DND-41 (cell line): ENCODE results near the gene DCANP1.
A peak's percentile ranks its signal among the peaks of the same experiment; 100 is the strongest.

Experiments used
- ATAC-seq: fragments of 200-7000 bp; cut with Tn5 transposase; 3 replicates; pipeline ENCODE4 v1.9.1; 2021; ENCODE audit warnings: low read depth; ENCODE audit not compliant: insufficient read depth
- DNase-seq: peaks from one replicate; pipeline ENCODE4 v3.0.0-alpha.2; 2020
- H2AFZ ChIP-seq: 2 replicates; pipeline ENCODE4 v1.6.0; 2012; ENCODE audit warnings: low read depth, low read length
- H3K27ac ChIP-seq: 2 replicates; pipeline ENCODE4 v1.5.1; 2012; ENCODE audit warnings: low read length, inconsistent platforms
- H3K27me3 ChIP-seq: fragments of 200-600 bp; sonication (generic); 2 replicates; pipeline ENCODE4 v1.6.0; 2012; ENCODE audit warnings: low read length, mild to moderate bottlenecking, inconsistent platforms; ENCODE audit not compliant: insufficient read depth, poor library complexity
- H3K36me3 ChIP-seq: 2 replicates; pipeline ENCODE4 v1.5.1; 2012; ENCODE audit warnings: low read length, inconsistent platforms; ENCODE audit not compliant: insufficient read depth
- H3K4me1 ChIP-seq: 2 replicates; pipeline ENCODE4 v1.5.1; 2012; ENCODE audit warnings: mild to moderate bottlenecking, low read length; ENCODE audit not compliant: insufficient read depth
- H3K4me2 ChIP-seq: 2 replicates; pipeline ENCODE4 v1.6.0; 2012; ENCODE audit warnings: mild to moderate bottlenecking, moderate library complexity, low read length, inconsistent platforms; ENCODE audit not compliant: insufficient read depth
- H3K4me3 ChIP-seq, 2 experiments: fragments of 200-600 bp in 1 of 2; shearing (Covaris generic) in 1 of 2; 2 replicates each; pipeline ENCODE4 v1.5.1; 2012 to 2016; ENCODE audit warnings: inconsistent platforms in 2 of 2, low read length in 2 of 2, mild to moderate bottlenecking in 2 of 2, low read depth in 1 of 2, moderate library complexity in 1 of 2
- H3K79me2 ChIP-seq: 2 replicates; pipeline ENCODE4 v1.6.0; 2012; ENCODE audit warnings: low read length, inconsistent platforms; ENCODE audit not compliant: insufficient read depth
- H3K9ac ChIP-seq: 2 replicates; pipeline ENCODE4 v1.6.0; 2012; ENCODE audit warnings: low read depth, mild to moderate bottlenecking, inconsistent platforms, low read length, moderate library complexity
- H3K9me3 ChIP-seq: 2 replicates; pipeline ENCODE4 v1.5.1; 2012; ENCODE audit warnings: low read length, moderate library complexity, mild to moderate bottlenecking, inconsistent platforms; ENCODE audit not compliant: insufficient read depth, severe bottlenecking
- H4K20me1 ChIP-seq: 2 replicates; pipeline ENCODE4 v1.6.0; 2012; ENCODE audit warnings: low read length; ENCODE audit not compliant: insufficient read depth
- CTCF ChIP-seq: IDR thresholded peaks from 2 replicates; pipeline ENCODE4 v1.5.1; 2012; ENCODE audit warnings: borderline replicate concordance, low read length, moderate library complexity, mild to moderate bottlenecking; ENCODE audit not compliant: poor library complexity, severe bottlenecking; ENCODE audit errors: extremely low read depth
- EZH2 ChIP-seq: IDR thresholded peaks from 3 replicates; pipeline ENCODE4 v1.6.1; 2012; ENCODE audit warnings: borderline replicate concordance, low read depth, mild to moderate bottlenecking, moderate library complexity, low read length, inconsistent platforms; ENCODE audit not compliant: severe bottlenecking

Gene DCANP1

GRCh38 chr5:135446206-135446605 is 942 bp downstream of the DCANP1 start:
- no peaks in the 10 kb centered on the region for H3K36me3 ChIP-seq
- no peaks in the 10 kb centered on the region for H3K4me1 ChIP-seq
- DNase-seq: no peak
- ATAC-seq: no peak
- H3K27me3 ChIP-seq: peaks cover 18% of the 10 kb centered on the region
- no peaks in the 10 kb centered on the region for H3K9me3 ChIP-seq
- H4K20me1 ChIP-seq: no peaks in the 10 kb centered on the region
- TF ChIP-seq CTCF: no peak
- TF ChIP-seq EZH2: no peak
- H3K79me2 ChIP-seq: no peaks in the 10 kb centered on the region
- no peak overlapping the region for H3K4me3 ChIP-seq
- no peak overlapping the region for H3K9ac ChIP-seq
- H3K4me2 ChIP-seq: no peak overlapping the region
- H2AFZ ChIP-seq: no peak overlapping the region
- H3K27ac ChIP-seq: no peak overlapping the region

- Histone ChIP-seq H3K4me2 (no peak overlapping the region), H3K36me3 (no peaks in the 10 kb centered on the region), H3K4me1 (no peaks in the 10 kb centered on the region), H3K79me2 (no peaks in the 10 kb centered on the region), H4K20me1 (no peaks in the 10 kb centered on the region), H3K9me3 (no peaks in the 10 kb centered on the region), H3K27ac (no peak overlapping the region), H3K4me3 (no peak overlapping the region), H3K27me3 (peaks cover 18% of the 10 kb centered on the region), H2AFZ (no peak overlapping the region), H3K9ac (no peak overlapping the region)
- no peak for TF ChIP-seq CTCF
- TF ChIP-seq EZH2: no peak
- ATAC-seq: peak; percentile 27; the same call in 1 of the 3 replicates
- no peak for DNase-seq
Measured at GRCh38 chr5:135445306-135445985, 1.7 kb downstream of the DCANP1 start.

- H3K79me2 ChIP-seq: no peaks in the 10 kb centered on the region
- H3K9ac ChIP-seq: no peak overlapping the region
Measured at GRCh38 chr5:135444881-135445280, 2.3 kb downstream of the DCANP1 start.

More at GRCh38 chr5:135444881-135445280, 2.3 kb downstream of the DCANP1 start:
- Histone ChIP-seq H3K9me3 (no peaks in the 10 kb centered on the region), H3K4me3 (no peak overlapping the region), H3K27me3 (peaks cover 17% of the 10 kb centered on the region), H3K36me3 (no peaks in the 10 kb centered on the region), H2AFZ (no peak overlapping the region), H3K4me1 (no peaks in the 10 kb centered on the region), H3K27ac (no peak overlapping the region), H3K4me2 (no peak overlapping the region), H4K20me1 (no peaks in the 10 kb centered on the region)
- DNase-seq (no peak), ATAC-seq (peak; percentile 62; the same call in 2 of the 3 replicates)
- TF ChIP-seq CTCF (no peak), EZH2 (no peak)
